Right atrium auricular region (tissue), 2 donors: ENCODE data around the gene PLXND1. TPM values are rescaled to one million over a fixed set of nuclear protein-coding genes. Genes with fewer than 3 reads are reported as not detected.
A peak's percentile ranks its signal among the peaks of the same experiment; 100 is the strongest.

ENCODE experiments used
- DNase-seq: peaks from one replicate; pipeline ENCODE4 v3.0.0-alpha.2; 2019; ENCODE audit warnings: low spot score
- H3K27ac ChIP-seq, 2 donors: fragments of 200-600 bp; sonication (generic); 1 replicate in 1 of 2; 2 replicates in 1 of 2; pipeline ENCODE4 v1.5.1; 2016 to 2019
- H3K27me3 ChIP-seq, 2 donors: fragments of 200-600 bp; sonication (generic); one replicate each; pipeline versions ENCODE4 v1.5.1 to v1.6.0; 2017 to 2019
- H3K36me3 ChIP-seq: fragments of 200-600 bp; sonication (generic); one replicate; pipeline ENCODE4 v1.5.1; 2016
- H3K4me1 ChIP-seq, 2 donors: fragments of 200-600 bp; sonication (generic); one replicate each; pipeline versions ENCODE4 v1.5.1 to v1.6.0; 2017 to 2019
- H3K4me3 ChIP-seq, 2 donors: fragments of 200-600 bp; sonication (generic); 1 replicate in 1 of 2; 2 replicates in 1 of 2; pipeline ENCODE4 v1.5.1; 2017 to 2019; ENCODE audit warnings: mild to moderate bottlenecking in 1 of 2, moderate library complexity in 1 of 2
- H3K9me3 ChIP-seq, 2 donors: fragments of 200-600 bp; sonication (generic); one replicate each; pipeline ENCODE4 v1.5.1; 2019
- CTCF ChIP-seq, 2 donors: fragments of 200-600 bp; sonication (generic); IDR thresholded peaks; one replicate each; pipeline ENCODE4 v1.5.1; 2019; ENCODE audit warnings: antibody characterized with exemption in 2 of 2
- total RNA-seq, 2 donors: library from RNA; depleted of rRNA; stranded (reverse); fragments of >200 nt; gene quantifications; one replicate each; pipeline ENCODE4 v1.1.0, GENCODE V29; 2016

Gene PLXND1
- total RNA-seq, 2 donors from 2014 or later: 44.5 to 93.1 TPM

- peaks cover 18% of the 10 kb centered on the region for H3K36me3 ChIP-seq
- no peak for DNase-seq
- H3K4me1 ChIP-seq: peaks cover 0 to 76% of the 10 kb centered on the region in 2 donors
- H3K27me3 ChIP-seq: no peaks in the 10 kb centered on the region
- H3K4me3 ChIP-seq: no peak overlapping the region
- no peaks in the 10 kb centered on the region for H3K9me3 ChIP-seq
- peak overlapping the region in 1 of 2 donors; percentile 37 for H3K27ac ChIP-seq
- TF ChIP-seq CTCF (IDR thresholded peaks at IDR 0.05): no peak
Measured at GRCh38 chr3:129590215-129590614, 16.3 kb downstream of the PLXND1 start.

- DNase-seq: no peak
- H3K9me3 ChIP-seq: no peaks in the 10 kb centered on the region
- H3K27ac ChIP-seq: peak overlapping the region in 1 of 2 donors; percentile 42
- H3K4me3 ChIP-seq: no peak overlapping the region
- peaks cover 0 to 52% of the 10 kb centered on the region in 2 donors for H3K4me1 ChIP-seq
- peaks cover 34% of the 10 kb centered on the region for H3K36me3 ChIP-seq
- TF ChIP-seq CTCF (IDR thresholded peaks at IDR 0.05): no peak
- no peaks in the 10 kb centered on the region for H3K27me3 ChIP-seq
Measured at GRCh38 chr3:129587566-129588210, 18.8 kb downstream of the PLXND1 start.

GRCh38 chr3:129586746-129587430 lies 19.6 kb downstream of the PLXND1 start:
- no peak for TF ChIP-seq CTCF (IDR thresholded peaks at IDR 0.05)
- Histone ChIP-seq H3K9me3 (no peaks in the 10 kb centered on the region), H3K4me1 (peaks cover 0 to 44% of the 10 kb centered on the region in 2 donors), H3K27me3 (no peaks in the 10 kb centered on the region), H3K4me3 (no peak overlapping the region), H3K27ac (peak overlapping the region in 1 of 2 donors; percentile 42), H3K36me3 (peaks cover 42% of the 10 kb centered on the region)
- DNase-seq: peak; percentile 70

- no peaks in the 10 kb centered on the region for H3K27me3 ChIP-seq
Measured at GRCh38 chr3:129585949-129586657, 20.4 kb downstream of the PLXND1 start.

GRCh38 chr3:129584631-129585030 lies 21.8 kb downstream of the PLXND1 start:
- H3K4me1 ChIP-seq: peaks cover 0 to 21% of the 10 kb centered on the region in 2 donors
- DNase-seq: no peak
- H3K27ac ChIP-seq: no peak overlapping the region
- TF ChIP-seq CTCF (IDR thresholded peaks at IDR 0.05): no peak
- H3K27me3 ChIP-seq: no peaks in the 10 kb centered on the region
- H3K4me3 ChIP-seq: no peak overlapping the region
- H3K36me3 ChIP-seq: peaks cover 54% of the 10 kb centered on the region
- no peaks in the 10 kb centered on the region for H3K9me3 ChIP-seq

More at GRCh38 chr3:129585949-129586657, 20.4 kb downstream of the PLXND1 start:
- peaks cover 49% of the 10 kb centered on the region for H3K36me3 ChIP-seq
- no peak overlapping the region for H3K4me3 ChIP-seq
- peaks cover 0 to 36% of the 10 kb centered on the region in 2 donors for H3K4me1 ChIP-seq
- TF ChIP-seq CTCF (IDR thresholded peaks at IDR 0.05): no peak
- no peak for DNase-seq
- no peaks in the 10 kb centered on the region for H3K9me3 ChIP-seq
- no peak overlapping the region for H3K27ac ChIP-seq
